Psoas muscle (tissue), 8 donors: ENCODE results near the gene CLEC4A. TPM values are rescaled to one million over a fixed set of nuclear protein-coding genes. Genes with fewer than 3 reads are reported as not detected.
"Not testable (repeated sequence)": the region's sequence is repeated elsewhere in the genome, so short reads cannot be mapped to it uniquely, and the experiment has no call there.

ENCODE experiments used
- ATAC-seq, 4 donors: fragments of 200-7000 bp; cut with Tn5 transposase; one replicate each; pipeline ENCODE4 v1.9.1; 2020; ENCODE audit warnings: moderate library complexity in 3 of 4, mild to moderate bottlenecking in 2 of 4
- DNase-seq, 2 donors: peaks; one replicate each; pipeline ENCODE4 v3.0.0-alpha.2; 2020
- H3K27ac ChIP-seq: fragments of 200-600 bp; one replicate; pipeline ENCODE4 v1.8.0; 2022
- H3K27me3 ChIP-seq, 3 donors: fragments of 200-600 bp in 1 of 3; one replicate each; pipeline versions ENCODE4 v1.6.1 to v1.8.0; 2013 to 2022; ENCODE audit warnings: low read length in 2 of 3, mild to moderate bottlenecking in 2 of 3, moderate library complexity in 1 of 3; ENCODE audit not compliant: insufficient read depth in 3 of 3
- H3K36me3 ChIP-seq, 2 donors: fragments of 200-600 bp in 1 of 2; one replicate each; pipeline versions ENCODE4 v1.6.1 to v1.8.0; 2013 to 2022; ENCODE audit warnings: low read depth in 1 of 2, mild to moderate bottlenecking in 1 of 2, moderate library complexity in 1 of 2; ENCODE audit not compliant: insufficient read depth in 1 of 2
- H3K4me1 ChIP-seq: fragments of 200-600 bp; one replicate; pipeline ENCODE4 v1.8.0; 2022
- H3K4me3 ChIP-seq: fragments of 200-600 bp; one replicate; pipeline ENCODE4 v1.8.0; 2022; ENCODE audit warnings: mild to moderate bottlenecking
- H3K9me3 ChIP-seq: fragments of 200-600 bp; one replicate; pipeline ENCODE4 v1.8.0; 2022
- CTCF ChIP-seq: fragments of 200-600 bp; IDR thresholded peaks from one replicate; pipeline ENCODE4 v1.8.0; 2022; ENCODE audit warnings: antibody characterized with exemption
- WGBS, 3 donors: extraction: QIAGEN DNeasy Blood & Tissue Kit; methylation state at CpG; one replicate each; pipeline versions ENCODE4 v1.1.6 to v1.1.7; 2013; 5-methylcytosine and 5-hydroxymethylcytosine counted together
- intact Hi-C, 2 donors: fragments of 100-400 bp; cut with DNase I; formaldehyde crosslinking; loops; one replicate each; pipeline versions ENCODE4 v1.11.0 to v1.14.2; 2022
- polyA plus RNA-seq, 3 donors: library from polyadenylated mRNA; stranded (reverse); fragments of 200-250 nt; gene quantifications; one replicate each; pipeline ENCODE4 v1.2.3, GENCODE V29; 2013
- total RNA-seq, 4 donors: library from RNA; stranded (reverse); fragmentation: NEBNext Ultra II Directional in 2 of 4; extraction: Animal tissue kit (Norgen Biotek cat#: 25700) in 2 of 4; gene quantifications; one replicate each; pipeline versions ENCODE4 v1.2.1 to v1.2.4, GENCODE V29; 2021 to 2023
- donor health status: healthy with polysubstance abuse.
- donor health status: DM: no; HTN: no; CAD: no; lungs with moderate emphysema.
- donor health status: Bipolar disorder and iron deficiency.
- donor health status: healthy.
- donor health status: DM: yes; HTN: yes; CAD: no.
- donor health status: DM: no; HTN: no; CAD: no.
- donor health status: DM: no; HTN: no; CAD: no.
- donor health status: DM: yes; HTN: yes; CAD: no.

Gene CLEC4A
- total and polyA plus RNA-seq, 7 donors, result 0.35 to 0.68 (median 0.59) TPM; not detected in 3

- Histone ChIP-seq H3K4me1 (no peaks in the 10 kb centered on the region), H3K36me3 (peaks cover 32 to 90% of the 10 kb centered on the region in 2 donors), H3K27ac (no peak overlapping the region), H3K4me3 (no peak overlapping the region), H3K27me3 (no peaks in the 10 kb centered on the region), H3K9me3 (no peaks in the 10 kb centered on the region)
- no peak for TF ChIP-seq CTCF
- intact Hi-C loops, result no loop called here
- 91 to 95% (median 95%) methylated on average over 2 of the region's 2 CpGs for WGBS, 3 donors
- ATAC-seq (no peak), DNase-seq (no peak)
Measured at GRCh38 chr12:8096281-8096915, 27.0 kb upstream of the CLEC4A start.

- no peak for DNase-seq
- Histone ChIP-seq H3K9me3 (no peaks in the 10 kb centered on the region), H3K27me3 (no peaks in the 10 kb centered on the region), H3K36me3 (peaks cover 23 to 62% of the 10 kb centered on the region in 2 donors), H3K4me1 (no peaks in the 10 kb centered on the region), H3K27ac (no peak overlapping the region), H3K4me3 (no peak overlapping the region)
- 92 to 100% (median 100%) methylated on average over 3 of the region's 3 CpGs for WGBS, 3 donors
- intact Hi-C loops, result no loop called here
- no peak for TF ChIP-seq CTCF
- no peak for ATAC-seq
Measured at GRCh38 chr12:8099235-8099634, 24.2 kb upstream of the CLEC4A start.

- intact Hi-C loops, result loop anchor here (5.0 kb wide), 1 partner anchor 128 kb away; no protein-coding TSS in a partner anchor
- 0 to 2% (median 2%) methylated on average over 3 of the region's 3 CpGs for WGBS, 3 donors
Measured at GRCh38 chr12:8108808-8109398, 14.5 kb upstream of the CLEC4A start.

GRCh38 chr12:8113117-8113516, 10.3 kb upstream of the CLEC4A start:
- DNase-seq, ATAC-seq, H3K36me3 ChIP-seq, H3K4me1 ChIP-seq, H3K27me3 ChIP-seq, intact Hi-C loops, H3K4me3 ChIP-seq, H3K27ac ChIP-seq, H3K9me3 ChIP-seq: not testable (repeated sequence)
- WGBS, 3 donors, result 97 to 98% (median 97%) methylated on average over 4 of the region's 4 CpGs

More at GRCh38 chr12:8108808-8109398, 14.5 kb upstream of the CLEC4A start:
- peaks cover 0 to 6% of the 10 kb centered on the region in 2 donors for H3K36me3 ChIP-seq
- no peaks in the 10 kb centered on the region for H3K27me3 ChIP-seq
- peaks cover 7% of the 10 kb centered on the region for H3K9me3 ChIP-seq
- peak; percentile 97 for TF ChIP-seq CTCF
- H3K4me1 ChIP-seq, result no peaks in the 10 kb centered on the region
- ATAC-seq, result peak; percentile 67 to 80 (median 74)
- H3K4me3 ChIP-seq, result no peak overlapping the region
- no peak overlapping the region for H3K27ac ChIP-seq
- DNase-seq, result peak; percentile 69 to 73

GRCh38 chr12:8120072-8120713, 3.2 kb upstream of the CLEC4A start:
- ATAC-seq (no peak), DNase-seq (no peak)
- no peaks in the 10 kb centered on the region for H3K27me3 ChIP-seq
- 90 to 95% (median 93%) methylated on average over 4 of the region's 4 CpGs for WGBS, 3 donors
- peaks cover 0 to 4% of the 10 kb centered on the region in 2 donors for H3K36me3 ChIP-seq
- no peaks in the 10 kb centered on the region for H3K9me3 ChIP-seq
- no peak overlapping the region for H3K27ac ChIP-seq
- no peak for TF ChIP-seq CTCF
- intact Hi-C loops, result no loop called here
- H3K4me1 ChIP-seq, result no peaks in the 10 kb centered on the region
- no peak overlapping the region for H3K4me3 ChIP-seq
